K562 (cell line): ENCODE measurements around the gene FAM167B.

Experiments
- BACH1 ChIP-seq: fragments of 200-800 bp; sonication (Bioruptor generic); IDR thresholded peaks from 2 replicates; pipeline ENCODE4 v1.6.1; 2016; ENCODE audit warnings: missing genetic modification characterization, missing compliant biosample characterization
- CTCF ChIP-seq, 3 experiments: IDR thresholded peaks in 2 of 3; conservative IDR thresholded peaks in 1 of 3; 2 replicates each; pipeline ENCODE4 v1.5.1; 2011 to 2012; ENCODE audit warnings: low read length in 3 of 3, mild to moderate bottlenecking in 3 of 3, control low read depth in 2 of 3, improper control_type of control experiment in 1 of 3, inconsistent platforms in 1 of 3, low read depth in 1 of 3, mixed read lengths in 1 of 3, moderate library complexity in 1 of 3; ENCODE audit not compliant: insufficient read depth in 2 of 3
- EP300 ChIP-seq: IDR thresholded peaks from 2 replicates; pipeline ENCODE4 v1.6.1; 2012; ENCODE audit warnings: low read length, improper control_type of control experiment
- GABPA ChIP-seq: fragments of 200-800 bp; sonication (Bioruptor generic); conservative IDR thresholded peaks from 2 replicates; pipeline ENCODE4 v1.6.1; 2016; ENCODE audit warnings: low read depth, missing genetic modification characterization, missing compliant biosample characterization
- JUNB ChIP-seq: fragments of 450-650 bp; formaldehyde crosslinking; conservative IDR thresholded peaks from 2 replicates; pipeline ENCODE4 v1.4.0; 2020; ENCODE audit warnings: mild to moderate bottlenecking
- NR2C2 ChIP-seq, 2 experiments: fragments of 200-800 bp in 1 of 2; sonication (Bioruptor generic) in 1 of 2; sonication (generic) in 1 of 2; formaldehyde crosslinking in 1 of 2; IDR thresholded peaks; 2 replicates each; pipeline versions ENCODE4 v1.6.1 to v1.8.0; 2016 to 2022; ENCODE audit warnings: mild to moderate bottlenecking in 1 of 2, missing compliant biosample characterization in 1 of 2, missing genetic modification characterization in 1 of 2, missing genetic modification reagents in 1 of 2
- SMARCA4 ChIP-seq: fragments of 450-650 bp; IDR thresholded peaks from 2 replicates; pipeline ENCODE4 v1.6.1; 2016
- SPI1 ChIP-seq: IDR thresholded peaks from 2 replicates; pipeline ENCODE4 v1.6.1; 2011; ENCODE audit warnings: low read depth, low read length, control low read depth, borderline replicate concordance
- SRSF9 ChIP-seq: fragments of 200-400 bp; formaldehyde crosslinking; IDR thresholded peaks from 2 replicates; pipeline ENCODE4 v1.6.1; 2017; ENCODE audit warnings: low read depth, low read length, borderline replicate concordance
- STAT5A ChIP-seq: IDR thresholded peaks from 2 replicates; pipeline ENCODE4 v1.6.1; 2012; ENCODE audit warnings: low read length, inconsistent platforms, borderline replicate concordance
- ZNF3 ChIP-seq: fragments of 250-450 bp; sonication (Bioruptor Pico); IDR thresholded peaks from 2 replicates; pipeline ENCODE4 v1.5.0; 2021; ENCODE audit warnings: mild to moderate bottlenecking, moderate library complexity

- TF ChIP-seq SPI1 (no peak), NR2C2 (CRISPR knock-in tag; IDR thresholded peaks at IDR 0.05) (0 out of 2 replicates have a peak, but pooled peaks have one; percentile 8), NR2C2 (tag; IDR thresholded peaks at IDR 0.05) (no peak), EP300 (no peak), ZNF3 (CRISPR knock-in tag) (no peak), JUNB (CRISPR knock-in tag) (no peak), STAT5A (no peak), SRSF9 (no peak), BACH1 (tag) (no peak), CTCF (IDR thresholded peaks at IDR 0.05 in 2 of 3, conservative IDR thresholded peaks at IDR 0.05 in 1 of 3; ENCODE audit: insufficient read depth in 2 of 3, low read depth in 1 of 3, low read length in 3 of 3) (no peak), SMARCA4 (no peak), GABPA (tag) (no peak)
Observed at GRCh38 chr1:32220746-32221580, 26.1 kb upstream of the FAM167B start.
